NCI-H2081 (cell line): ENCODE data around the gene ADORA2A.

Experiments used
- DNase-seq, 2 experiments: peaks; one replicate each; lab custom pipeline; 2025; lab: John Stamatoyannopoulos, UW

Gene ADORA2A

DNA sequence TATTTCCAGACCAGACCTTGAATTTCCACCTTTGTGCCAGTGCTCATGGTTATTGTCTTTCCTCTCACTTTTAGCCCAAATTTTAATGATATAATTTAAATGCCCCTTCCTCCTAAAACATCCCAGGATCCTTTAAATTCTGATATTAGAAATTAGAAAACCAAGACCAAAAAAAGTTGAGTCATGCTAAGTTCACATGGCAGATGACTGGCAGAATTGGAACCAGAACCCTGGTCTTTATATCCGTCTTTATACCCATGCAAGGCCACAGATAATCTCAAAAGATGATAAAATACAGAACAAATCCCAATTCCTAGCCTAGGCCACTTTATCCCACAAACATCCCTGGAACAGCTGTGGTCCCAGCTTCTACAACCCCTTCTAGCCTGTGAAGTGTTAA is 26.5 kb downstream of the ADORA2A start:
- no peak for DNase-seq

DNA sequence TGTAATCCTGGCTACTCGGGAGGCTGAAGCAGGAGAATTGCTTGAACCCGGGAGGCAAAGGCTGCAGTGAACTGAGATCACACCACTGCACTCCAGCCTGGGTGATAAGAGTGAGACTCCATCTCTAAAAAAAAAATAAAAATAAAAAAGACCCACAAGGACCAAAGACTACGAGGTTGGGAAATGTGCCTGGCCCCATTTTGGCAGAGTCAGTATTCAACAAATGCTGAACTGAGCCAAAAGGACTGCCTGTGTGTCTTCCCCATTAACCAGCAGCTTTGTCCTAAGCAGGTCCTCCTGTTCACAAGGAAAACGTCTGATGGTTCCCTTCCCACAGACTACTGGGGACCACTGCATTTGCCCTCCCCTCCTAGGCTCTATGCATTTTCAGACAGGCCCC is 27.6 kb downstream of the ADORA2A start:
- DNase-seq: no peak

DNA sequence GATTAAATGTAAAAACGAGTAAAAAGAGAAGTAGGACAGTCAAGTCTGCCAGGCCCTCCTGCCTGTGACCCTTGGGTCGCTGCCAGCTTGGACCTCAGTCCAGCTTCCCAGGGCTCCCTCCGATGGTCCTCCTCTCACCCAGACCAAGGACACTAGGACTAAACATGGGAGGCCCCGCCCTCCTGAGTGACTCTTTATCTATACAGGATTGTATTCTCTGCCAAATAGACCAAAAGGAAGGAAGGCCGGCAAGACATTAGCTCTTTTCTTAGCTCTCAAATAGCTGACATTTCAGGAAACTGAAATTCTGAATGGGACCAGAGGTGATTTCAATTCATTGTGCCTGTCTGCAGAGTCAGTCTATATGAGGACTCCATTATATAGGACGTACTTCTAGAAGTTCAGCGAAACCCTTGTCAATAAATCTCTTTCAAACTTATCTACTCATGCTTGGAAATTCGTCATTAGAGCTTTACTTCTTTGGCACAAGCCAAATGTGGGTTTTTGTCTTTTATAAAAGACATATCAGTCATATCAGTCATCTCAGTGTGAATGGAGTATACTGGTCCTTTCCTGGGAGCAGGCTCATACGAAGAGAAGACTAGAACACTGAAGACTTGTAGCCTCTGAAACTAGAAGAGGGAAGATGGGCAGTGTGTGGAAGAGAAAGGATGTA is 28.5 kb downstream of the ADORA2A start:
- no peak for DNase-seq

DNA sequence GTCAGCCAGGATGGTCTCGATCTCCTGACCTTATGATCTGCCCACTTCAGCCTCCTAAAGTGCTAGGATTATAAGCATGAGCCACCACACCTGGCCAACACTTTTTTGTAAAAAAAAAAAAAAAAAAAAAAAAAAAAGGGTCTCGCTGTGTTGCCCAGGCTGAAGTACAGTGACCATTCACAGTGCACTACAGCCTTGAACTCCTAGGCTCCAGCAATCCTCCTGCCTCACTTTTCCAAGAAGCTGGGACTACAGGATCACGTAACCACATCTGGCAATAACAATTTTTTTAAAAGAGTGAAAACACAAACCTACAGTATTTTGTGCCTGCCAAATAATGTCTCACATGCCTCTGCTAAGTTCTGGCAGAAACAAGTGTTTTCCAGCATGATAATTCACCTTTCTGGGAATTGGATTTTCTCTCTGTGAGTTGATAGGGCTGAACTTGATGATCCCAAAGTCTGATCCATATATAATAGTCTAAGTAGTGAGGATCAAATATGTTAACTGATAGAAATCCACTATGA is 30.6 kb downstream of the ADORA2A start:
- DNase-seq: no peak

- DNase-seq: no peak
Observed at GRCh38 chr22:24459911-24460310, 32.5 kb downstream of the ADORA2A start.

DNA sequence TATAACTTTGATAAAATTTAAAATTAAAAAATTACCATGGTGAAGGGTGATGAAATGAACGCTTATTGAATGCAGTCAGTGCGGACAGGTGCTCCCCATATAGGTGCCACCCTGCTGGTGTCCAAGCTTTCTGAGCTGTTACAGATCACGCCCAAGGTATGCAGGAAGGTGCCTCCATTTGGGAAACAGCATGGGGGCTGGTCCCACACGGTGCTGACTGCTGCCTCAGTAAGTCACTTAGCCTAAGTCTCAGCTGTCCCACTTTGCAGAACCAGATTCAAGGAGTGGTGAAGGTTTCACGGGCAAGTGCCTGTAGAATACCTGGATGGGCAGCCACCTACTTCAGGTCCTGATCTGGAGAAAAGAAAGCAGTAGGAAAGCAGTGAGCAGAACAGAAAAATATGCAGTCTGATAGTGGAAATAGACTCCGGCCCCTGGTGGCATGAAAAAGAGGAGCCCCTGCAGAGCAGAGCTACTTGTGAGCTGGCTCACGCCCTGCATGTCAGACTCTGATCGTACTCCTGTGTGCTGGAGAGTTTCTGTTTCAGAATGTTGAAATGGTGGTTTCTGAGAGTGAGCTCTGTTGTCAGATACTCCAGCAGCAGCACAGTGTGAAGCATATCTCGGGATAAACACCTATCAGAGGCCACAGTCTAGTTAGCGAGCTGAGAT is 33.2 kb downstream of the ADORA2A start:
- DNase-seq: no peak

DNA sequence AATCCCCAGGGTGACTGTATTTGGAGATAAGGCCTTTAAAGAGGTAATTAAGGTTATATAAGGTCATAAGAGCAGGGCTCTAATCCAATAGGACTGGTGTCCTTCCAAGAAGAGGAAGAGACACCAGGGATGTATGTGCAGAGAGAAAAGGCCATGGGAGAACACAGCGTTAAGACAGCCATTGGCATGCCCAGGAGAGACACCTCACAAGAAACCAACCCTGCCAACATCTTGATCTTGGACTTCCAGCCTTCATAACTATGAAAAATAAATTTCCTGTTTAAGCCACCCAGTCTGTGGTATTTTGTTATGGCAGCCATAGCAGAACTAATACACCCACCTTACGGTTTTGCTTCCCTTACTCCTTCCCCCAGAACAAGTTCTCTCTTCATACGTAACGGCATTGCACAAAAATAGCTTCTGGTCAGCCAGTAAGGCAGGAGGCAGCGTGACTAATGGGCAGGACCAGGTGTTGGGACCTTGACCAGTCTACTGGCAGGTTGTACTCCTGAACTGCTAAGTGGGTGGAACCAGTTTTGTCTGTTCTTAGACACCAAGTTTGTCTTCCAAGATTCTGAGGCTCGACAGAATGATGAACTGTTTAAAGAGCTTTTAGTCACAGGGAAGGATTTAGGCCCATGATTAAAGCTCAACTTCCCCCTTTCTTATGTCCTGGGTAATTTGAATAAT is 35.8 kb downstream of the ADORA2A start:
- no peak for DNase-seq

DNA sequence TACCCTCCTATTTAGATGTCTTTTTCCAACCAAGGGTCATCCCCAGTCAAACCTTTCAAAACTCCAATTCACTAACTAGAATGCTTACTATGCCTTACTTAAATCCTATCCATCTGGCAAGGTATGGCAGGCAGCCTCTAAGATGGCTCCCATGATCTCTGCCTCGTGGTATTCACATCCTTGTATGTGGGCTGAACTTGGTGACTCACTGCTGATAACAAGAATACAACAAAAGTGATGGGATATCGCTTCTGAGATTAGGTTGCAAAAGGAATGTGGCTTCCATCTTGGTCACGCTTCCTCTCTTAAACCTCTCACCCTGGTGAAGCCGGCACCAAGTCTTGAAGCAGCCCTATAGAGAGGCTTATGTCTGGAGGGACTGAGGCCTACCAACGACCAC is 38.2 kb downstream of the ADORA2A start:
- no peak for DNase-seq

GRCh38 chr22:24465975-24466374 is 38.6 kb downstream of the ADORA2A start:
- no peak for DNase-seq

- no peak for DNase-seq
Observed at GRCh38 chr22:24466716-24467328, 39.4 kb downstream of the ADORA2A start.

DNA sequence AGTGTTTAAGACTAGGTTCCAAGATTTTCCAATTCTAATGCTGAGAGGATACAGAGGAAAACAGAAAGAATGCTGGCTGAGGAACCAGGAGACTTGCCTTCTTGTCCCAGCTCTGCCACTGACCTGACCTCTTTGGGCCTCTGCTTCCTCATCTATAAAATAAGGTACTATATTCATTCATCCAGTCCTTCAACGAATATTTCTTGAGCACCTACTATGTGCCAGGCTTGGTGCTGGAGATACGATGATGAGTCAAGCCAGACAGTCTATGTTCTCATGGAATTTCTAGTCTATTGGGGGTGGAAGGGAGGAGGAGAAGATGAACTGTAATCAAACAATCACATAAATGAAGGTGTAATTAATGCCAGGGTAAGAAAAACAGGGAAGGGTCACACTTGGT is 39.9 kb downstream of the ADORA2A start:
- DNase-seq: no peak

- DNase-seq: no peak
Observed at GRCh38 chr22:24471570-24471969, 44.2 kb downstream of the ADORA2A start.

DNA sequence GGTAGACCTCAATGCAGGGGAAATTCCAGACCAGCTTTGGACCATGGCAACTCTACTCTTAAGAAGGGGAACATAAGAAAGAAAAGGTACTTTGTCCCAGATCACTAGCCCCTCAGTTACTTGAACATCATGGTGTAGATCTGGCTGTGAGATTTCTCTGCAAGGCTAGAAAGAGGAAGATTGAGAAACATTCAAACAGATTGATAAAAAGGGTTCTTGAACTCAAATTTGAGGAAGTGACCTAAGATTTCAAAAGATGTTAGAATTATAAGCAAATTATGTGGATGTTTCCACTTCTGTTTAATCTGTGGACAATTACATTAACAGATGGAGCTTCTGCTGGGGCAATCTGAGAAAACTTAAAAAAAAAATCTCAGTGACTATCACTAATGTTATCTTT is 45.9 kb downstream of the ADORA2A start:
- DNase-seq: no peak

GRCh38 chr22:24474221-24474620 is 46.8 kb downstream of the ADORA2A start:
- no peak for DNase-seq

- no peak for DNase-seq
Observed at GRCh38 chr22:24474649-24475255, 47.4 kb downstream of the ADORA2A start.

DNA sequence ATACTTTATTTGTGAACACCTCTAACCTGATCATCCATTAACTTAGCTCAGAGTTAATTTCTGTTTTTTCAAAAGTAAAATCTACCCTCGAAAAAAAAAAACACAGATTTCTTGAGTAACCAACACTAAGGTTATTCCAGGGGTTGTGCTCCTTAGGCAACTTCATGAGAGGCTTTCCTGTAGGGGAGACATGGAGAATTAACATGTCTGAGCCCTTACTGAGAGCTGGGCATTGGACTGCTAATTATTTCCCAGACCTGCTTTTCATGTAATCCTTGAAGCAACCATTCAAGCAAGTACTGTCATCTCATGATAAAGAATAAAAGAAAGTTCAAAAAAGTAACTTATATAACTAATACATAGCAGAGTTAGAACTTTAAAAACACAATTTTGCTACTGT is 54.2 kb downstream of the ADORA2A start:
- no peak for DNase-seq

GRCh38 chr22:24482575-24482974 is 55.2 kb downstream of the ADORA2A start:
- DNase-seq: peak in 1 of 2 experiments; percentile 8

- DNase-seq: no peak
Observed at GRCh38 chr22:24482998-24483397, 55.6 kb downstream of the ADORA2A start.

GRCh38 chr22:24483976-24484545 is 56.7 kb downstream of the ADORA2A start:
- DNase-seq: no peak

GRCh38 chr22:24485170-24485569 is 57.8 kb downstream of the ADORA2A start:
- DNase-seq: no peak

GRCh38 chr22:24485608-24486007 is 58.2 kb downstream of the ADORA2A start:
- DNase-seq: no peak

DNA sequence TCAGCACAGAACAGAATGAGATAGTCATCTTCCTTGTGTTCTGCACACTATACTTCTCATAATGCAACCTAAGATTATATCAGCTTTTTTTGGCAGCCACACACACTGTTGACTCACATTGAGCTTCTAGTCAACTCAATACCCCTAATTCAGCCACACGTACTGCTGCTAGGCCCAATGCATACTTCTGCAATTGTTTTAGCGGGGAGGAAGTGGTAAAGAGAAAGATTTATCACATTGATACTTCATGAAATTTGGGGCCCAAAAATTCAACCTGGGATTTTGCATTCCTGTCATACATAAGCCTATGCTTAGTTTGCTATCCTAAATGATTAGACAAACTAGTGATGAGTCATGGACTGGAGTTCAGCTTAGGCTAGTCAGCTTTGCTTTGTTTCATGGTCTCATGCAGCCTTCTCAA is 59.1 kb downstream of the ADORA2A start:
- DNase-seq: no peak
